PFSK-1 (cell line): ENCODE data around the gene NBEA.

Source experiments
- POLR2AphosphoS5 ChIP-seq: IDR thresholded peaks from 2 replicates; pipeline ENCODE4 v1.6.1; 2012; ENCODE audit warnings: low read depth, mild to moderate bottlenecking, control low read depth, low read length, moderate library complexity
- REST ChIP-seq, 2 experiments: IDR thresholded peaks; 2 replicates each; pipeline versions ENCODE4 v1.6.1 to v1.8.0; 2011 to 2012; ENCODE audit warnings: low read depth in 2 of 2, low read length in 2 of 2, control low read depth in 1 of 2, inconsistent platforms in 1 of 2, mild to moderate bottlenecking in 1 of 2, moderate library complexity in 1 of 2; ENCODE audit not compliant: insufficient read depth in 1 of 2
- SIN3A ChIP-seq: IDR thresholded peaks from 2 replicates; pipeline ENCODE4 v1.6.1; 2012; ENCODE audit warnings: mild to moderate bottlenecking, low read length, moderate library complexity, borderline replicate concordance; ENCODE audit not compliant: insufficient read depth
- TAF1 ChIP-seq: IDR thresholded peaks from 2 replicates; pipeline ENCODE4 v1.6.1; 2012; ENCODE audit warnings: low read length, control low read depth, borderline replicate concordance; ENCODE audit not compliant: insufficient read depth

GRCh38 chr13:35378939-35379338 lies 436.9 kb downstream of the NBEA start:
- TF ChIP-seq POLR2AphosphoS5, result no peak
- no peak for TF ChIP-seq REST (IDR thresholded peaks at IDR 0.05; ENCODE audit: insufficient read depth in 1 of 2, low read depth in 2 of 2, low read length in 2 of 2)
- no peak for TF ChIP-seq SIN3A
- no peak for TF ChIP-seq TAF1
